GM19438 (cell line): ENCODE measurements around the gene OR4E2.
"Not testable (repeated sequence)": the region's sequence is repeated elsewhere in the genome, so short reads cannot be mapped to it uniquely, and the experiment has no call there.

ENCODE experiments used
- ATAC-seq: cut with Tn5 transposase; IDR thresholded peaks from one replicate; pipeline ENCODE4 v1.9.1; 2021; ENCODE audit warnings: low read depth; ENCODE audit not compliant: unreplicated experiment

Gene OR4E2

GRCh38 chr14:21686468-21686867, 32.8 kb downstream of the OR4E2 start:
- no peak for ATAC-seq

- ATAC-seq = no peak
Observed at GRCh38 chr14:21694425-21694824, 40.8 kb downstream of the OR4E2 start.

GRCh38 chr14:21697662-21698061, 44.0 kb downstream of the OR4E2 start:
- not testable (repeated sequence) for ATAC-seq

- not testable (repeated sequence) for ATAC-seq
Observed at GRCh38 chr14:21698538-21698937, 44.9 kb downstream of the OR4E2 start.

GRCh38 chr14:21699551-21699950, 45.9 kb downstream of the OR4E2 start:
- ATAC-seq = no peak

- no peak for ATAC-seq
Observed at GRCh38 chr14:21702316-21702715, 48.7 kb downstream of the OR4E2 start.

- ATAC-seq = no peak
Observed at GRCh38 chr14:21703357-21704326, 50.0 kb downstream of the OR4E2 start.

GRCh38 chr14:21704338-21704737, 50.7 kb downstream of the OR4E2 start:
- no peak for ATAC-seq

GRCh38 chr14:21711360-21711961, 57.8 kb downstream of the OR4E2 start:
- no peak for ATAC-seq

- ATAC-seq = no peak
Observed at GRCh38 chr14:21712036-21712435, 58.4 kb downstream of the OR4E2 start.

GRCh38 chr14:21714318-21714929, 60.8 kb downstream of the OR4E2 start:
- no peak for ATAC-seq
